GM12891 (cell line): ENCODE data around the gene CDH22.

ENCODE experiments used
- POLR2A ChIP-seq: IDR thresholded peaks from 2 replicates; pipeline ENCODE4 v1.6.1; 2011; ENCODE audit warnings: low read depth, low read length, control low read depth
- POLR2AphosphoS5 ChIP-seq: IDR thresholded peaks from 2 replicates; pipeline ENCODE4 v1.6.1; 2011; ENCODE audit warnings: low read depth, low read length, control low read depth

- TF ChIP-seq POLR2AphosphoS5 (no peak), POLR2A (no peak)
These were observed 6.2 kb downstream of the CDH22 start for GRCh38 chr20:46302106-46302505.
